ELF-1 (cell line): ENCODE measurements around the gene DNAH17.
"Not testable (repeated sequence)": the region's sequence is repeated elsewhere in the genome, so short reads cannot be mapped to it uniquely, and the experiment has no call there.

ENCODE experiments used
- DNase-seq: peaks from one replicate; pipeline ENCODE4 v3.0.0-alpha.2; 2016; ENCODE audit warnings: low read depth, low spot score

Gene DNAH17

GRCh38 chr17:78525511-78526160 lies 51.6 kb downstream of the DNAH17 start:
- DNase-seq = no peak

GRCh38 chr17:78524870-78525510 lies 52.2 kb downstream of the DNAH17 start:
- DNase-seq = no peak

GRCh38 chr17:78523934-78524655 lies 53.1 kb downstream of the DNAH17 start:
- no peak for DNase-seq

GRCh38 chr17:78522031-78522809 lies 55.0 kb downstream of the DNAH17 start:
- no peak for DNase-seq

- DNase-seq = no peak
Measured at GRCh38 chr17:78517421-78517820, 59.8 kb downstream of the DNAH17 start.

GRCh38 chr17:78515480-78515879 lies 61.7 kb downstream of the DNAH17 start:
- no peak for DNase-seq

- DNase-seq = no peak
Measured at GRCh38 chr17:78514521-78514920, 62.7 kb downstream of the DNAH17 start.

- no peak for DNase-seq
Measured at GRCh38 chr17:78512976-78513375, 64.2 kb downstream of the DNAH17 start.

- no peak for DNase-seq
Measured at GRCh38 chr17:78510141-78511075, 66.8 kb downstream of the DNAH17 start.

- no peak for DNase-seq
Measured at GRCh38 chr17:78507526-78507925, 69.7 kb downstream of the DNAH17 start.

- DNase-seq = no peak
Measured at GRCh38 chr17:78506454-78507309, 70.5 kb downstream of the DNAH17 start.

GRCh38 chr17:78504156-78504925 lies 72.9 kb downstream of the DNAH17 start:
- DNase-seq = no peak

- not testable (repeated sequence) for DNase-seq
Measured at GRCh38 chr17:78503388-78503787, 73.8 kb downstream of the DNAH17 start.

GRCh38 chr17:78502611-78503148 lies 74.5 kb downstream of the DNAH17 start:
- no peak for DNase-seq

GRCh38 chr17:78501241-78502036 lies 75.8 kb downstream of the DNAH17 start:
- no peak for DNase-seq

GRCh38 chr17:78500806-78501205 lies 76.4 kb downstream of the DNAH17 start:
- no peak for DNase-seq

- DNase-seq = no peak
Measured at GRCh38 chr17:78499715-78500540, 77.3 kb downstream of the DNAH17 start.
